Measurements from ENCODE around the gene TEK.

GRCh38 chr9:27160636-27161035 lies 51.6 kb downstream of the TEK start:
- TF ChIP-seq CTCF (IDR thresholded peaks at IDR 0.05) (no peak), POLR2A (IDR thresholded peaks at IDR 0.05) (no peak)

Data from tibial nerve (tissue), 3 donors.